A549 (cell line): Measurements from ENCODE around the gene CCDC63.

Experiments used
- EP300 ChIP-seq, 2 experiments: fragments of >200 bp; sonication (Bioruptor Twin); formaldehyde crosslinking; IDR thresholded peaks; 2 replicates in 1 of 2; 3 replicates in 1 of 2; pipeline ENCODE4 v1.6.1; 2016 to 2017
- FOSL2 ChIP-seq, 2 experiments: fragments of 450-650 bp in 1 of 2; fragments of >200 bp in 1 of 2; sonication (Bioruptor Twin) in 1 of 2; formaldehyde crosslinking; IDR thresholded peaks; 2 replicates each; pipeline versions ENCODE4 v1.5.0 to v1.6.1; 2016 to 2020; ENCODE audit warnings: mild to moderate bottlenecking in 1 of 2, moderate library complexity in 1 of 2
- POLR2A ChIP-seq: IDR thresholded peaks from 2 replicates; pipeline ENCODE4 v1.6.1; 2012; ENCODE audit warnings: mild to moderate bottlenecking, low read length
- RAD21 ChIP-seq, 2 experiments: fragments of >200 bp in 1 of 2; sonication (Bioruptor Twin) in 1 of 2; formaldehyde crosslinking in 1 of 2; IDR thresholded peaks in 1 of 2; conservative IDR thresholded peaks in 1 of 2; 2 replicates in 1 of 2; 3 replicates in 1 of 2; pipeline ENCODE4 v1.6.1; 2012 to 2018; ENCODE audit warnings: inconsistent platforms in 1 of 2
- SMC3 ChIP-seq: fragments of >200 bp; sonication (Bioruptor Twin); formaldehyde crosslinking; IDR thresholded peaks from 3 replicates; pipeline ENCODE4 v1.6.1; 2018; ENCODE audit warnings: inconsistent platforms
- SREBF2 ChIP-seq: fragments of 450-650 bp; IDR thresholded peaks from 2 replicates; pipeline ENCODE4 v1.6.1; 2014; ENCODE audit warnings: mild to moderate bottlenecking, moderate library complexity
- TF ChIP-seq, protein P1 (sequence below): fragments of >200 bp; sonication (Bioruptor Twin); formaldehyde crosslinking; IDR thresholded peaks from 3 replicates; pipeline ENCODE4 v1.5.1; 2016
- TF ChIP-seq, protein P2 (sequence below): IDR thresholded peaks from 2 replicates; pipeline ENCODE4 v1.6.1; 2012; ENCODE audit warnings: low read depth, borderline replicate concordance
- TF ChIP-seq, protein P3 (sequence below): fragments of 450-650 bp; IDR thresholded peaks from 2 replicates; pipeline ENCODE4 v1.6.1; 2014; ENCODE audit warnings: antibody characterized with exemption

DNA sequence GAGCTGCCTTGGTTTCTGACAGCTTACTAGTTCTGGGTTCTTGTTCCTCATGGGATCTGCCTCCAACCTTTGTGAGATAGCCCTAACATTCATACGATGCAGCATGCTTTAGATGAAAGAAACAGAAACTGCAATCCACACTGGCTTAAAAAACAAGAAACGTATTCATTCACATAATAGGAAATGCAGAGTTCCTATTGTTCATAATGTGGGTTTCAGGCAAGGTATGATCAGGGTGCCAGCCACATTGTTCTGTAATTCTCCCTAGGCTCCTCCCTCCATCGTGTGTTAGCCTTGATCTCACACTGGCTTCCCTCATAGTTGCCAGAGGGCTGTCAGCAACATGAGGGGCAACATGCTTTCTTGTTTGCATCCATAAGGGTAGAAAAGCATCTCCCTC is 2.7 kb upstream of the CCDC63 start:
- TF ChIP-seq, protein P1, sequence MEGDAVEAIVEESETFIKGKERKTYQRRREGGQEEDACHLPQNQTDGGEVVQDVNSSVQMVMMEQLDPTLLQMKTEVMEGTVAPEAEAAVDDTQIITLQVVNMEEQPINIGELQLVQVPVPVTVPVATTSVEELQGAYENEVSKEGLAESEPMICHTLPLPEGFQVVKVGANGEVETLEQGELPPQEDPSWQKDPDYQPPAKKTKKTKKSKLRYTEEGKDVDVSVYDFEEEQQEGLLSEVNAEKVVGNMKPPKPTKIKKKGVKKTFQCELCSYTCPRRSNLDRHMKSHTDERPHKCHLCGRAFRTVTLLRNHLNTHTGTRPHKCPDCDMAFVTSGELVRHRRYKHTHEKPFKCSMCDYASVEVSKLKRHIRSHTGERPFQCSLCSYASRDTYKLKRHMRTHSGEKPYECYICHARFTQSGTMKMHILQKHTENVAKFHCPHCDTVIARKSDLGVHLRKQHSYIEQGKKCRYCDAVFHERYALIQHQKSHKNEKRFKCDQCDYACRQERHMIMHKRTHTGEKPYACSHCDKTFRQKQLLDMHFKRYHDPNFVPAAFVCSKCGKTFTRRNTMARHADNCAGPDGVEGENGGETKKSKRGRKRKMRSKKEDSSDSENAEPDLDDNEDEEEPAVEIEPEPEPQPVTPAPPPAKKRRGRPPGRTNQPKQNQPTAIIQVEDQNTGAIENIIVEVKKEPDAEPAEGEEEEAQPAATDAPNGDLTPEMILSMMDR = no peak
- TF ChIP-seq POLR2A = no peak
- TF ChIP-seq SREBF2 = no peak
- TF ChIP-seq FOSL2 (IDR thresholded peaks at IDR 0.05) = no peak
- no peak for TF ChIP-seq FOSL2 (CRISPR knock-in tag; IDR thresholded peaks at IDR 0.05)
- TF ChIP-seq, protein P2, sequence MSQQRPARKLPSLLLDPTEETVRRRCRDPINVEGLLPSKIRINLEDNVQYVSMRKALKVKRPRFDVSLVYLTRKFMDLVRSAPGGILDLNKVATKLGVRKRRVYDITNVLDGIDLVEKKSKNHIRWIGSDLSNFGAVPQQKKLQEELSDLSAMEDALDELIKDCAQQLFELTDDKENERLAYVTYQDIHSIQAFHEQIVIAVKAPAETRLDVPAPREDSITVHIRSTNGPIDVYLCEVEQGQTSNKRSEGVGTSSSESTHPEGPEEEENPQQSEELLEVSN = no peak
- TF ChIP-seq RAD21 (conservative IDR thresholded peaks at IDR 0.05 in 1 of 2, IDR thresholded peaks at IDR 0.05 in 1 of 2) = no peak
- TF ChIP-seq SMC3 = no peak
- TF ChIP-seq, protein P3, sequence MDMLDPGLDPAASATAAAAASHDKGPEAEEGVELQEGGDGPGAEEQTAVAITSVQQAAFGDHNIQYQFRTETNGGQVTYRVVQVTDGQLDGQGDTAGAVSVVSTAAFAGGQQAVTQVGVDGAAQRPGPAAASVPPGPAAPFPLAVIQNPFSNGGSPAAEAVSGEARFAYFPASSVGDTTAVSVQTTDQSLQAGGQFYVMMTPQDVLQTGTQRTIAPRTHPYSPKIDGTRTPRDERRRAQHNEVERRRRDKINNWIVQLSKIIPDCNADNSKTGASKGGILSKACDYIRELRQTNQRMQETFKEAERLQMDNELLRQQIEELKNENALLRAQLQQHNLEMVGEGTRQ = no peak
- no peak for TF ChIP-seq EP300 (IDR thresholded peaks at IDR 0.05)
